GM21390 (cell line): Measurements from ENCODE around the gene GAL3ST2.
"Not testable (repeated sequence)": the region's sequence is repeated elsewhere in the genome, so short reads cannot be mapped to it uniquely, and the experiment has no call there.

ENCODE experiments used
- ATAC-seq: cut with Tn5 transposase; IDR thresholded peaks from one replicate; pipeline ENCODE4 v1.9.1; 2021; ENCODE audit not compliant: unreplicated experiment

The GAL3ST2 gene

GRCh38 chr2:241767464-241768250 lies 9.0 kb upstream of the GAL3ST2 start:
- no peak for ATAC-seq

GRCh38 chr2:241768251-241768711 lies 8.3 kb upstream of the GAL3ST2 start:
- no peak for ATAC-seq

GRCh38 chr2:241768850-241769249 lies 7.8 kb upstream of the GAL3ST2 start:
- no peak for ATAC-seq

- ATAC-seq = no peak
Observed at GRCh38 chr2:241769819-241770184, 6.8 kb upstream of the GAL3ST2 start.

GRCh38 chr2:241770185-241770935 lies 6.3 kb upstream of the GAL3ST2 start:
- no peak for ATAC-seq

GRCh38 chr2:241770936-241771285 lies 5.7 kb upstream of the GAL3ST2 start:
- ATAC-seq = no peak

- no peak for ATAC-seq
Observed at GRCh38 chr2:241771286-241772062, 5.1 kb upstream of the GAL3ST2 start.

- no peak for ATAC-seq
Observed at GRCh38 chr2:241772063-241772499, 4.5 kb upstream of the GAL3ST2 start.

- ATAC-seq = no peak
Observed at GRCh38 chr2:241773511-241774418, 2.9 kb upstream of the GAL3ST2 start.

GRCh38 chr2:241774419-241775222 lies 2.0 kb upstream of the GAL3ST2 start:
- no peak for ATAC-seq

GRCh38 chr2:241775223-241776177 lies 1.1 kb upstream of the GAL3ST2 start:
- no peak for ATAC-seq

- no peak for ATAC-seq
Observed at GRCh38 chr2:241777170-241777685, 606 bp downstream of the GAL3ST2 start.

GRCh38 chr2:241777686-241778627 lies 1.3 kb downstream of the GAL3ST2 start:
- ATAC-seq = no peak

GRCh38 chr2:241780939-241781569 lies 4.4 kb downstream of the GAL3ST2 start:
- ATAC-seq = no peak

GRCh38 chr2:241782053-241782452 lies 5.4 kb downstream of the GAL3ST2 start:
- ATAC-seq = not testable (repeated sequence)

GRCh38 chr2:241788135-241788534 lies 11.5 kb downstream of the GAL3ST2 start:
- no peak for ATAC-seq

GRCh38 chr2:241788572-241788971 lies 11.9 kb downstream of the GAL3ST2 start:
- no peak for ATAC-seq
